ENCODE measurements around the gene CX3CR1. TPM values are rescaled to one million over a fixed set of nuclear protein-coding genes. Genes with fewer than 3 reads are reported as not detected.

The CX3CR1 gene
- total RNA-seq, 4 donors from 2014 or later: 0.35 to 0.57 (median 0.44) TPM; not detected in 1

DNA sequence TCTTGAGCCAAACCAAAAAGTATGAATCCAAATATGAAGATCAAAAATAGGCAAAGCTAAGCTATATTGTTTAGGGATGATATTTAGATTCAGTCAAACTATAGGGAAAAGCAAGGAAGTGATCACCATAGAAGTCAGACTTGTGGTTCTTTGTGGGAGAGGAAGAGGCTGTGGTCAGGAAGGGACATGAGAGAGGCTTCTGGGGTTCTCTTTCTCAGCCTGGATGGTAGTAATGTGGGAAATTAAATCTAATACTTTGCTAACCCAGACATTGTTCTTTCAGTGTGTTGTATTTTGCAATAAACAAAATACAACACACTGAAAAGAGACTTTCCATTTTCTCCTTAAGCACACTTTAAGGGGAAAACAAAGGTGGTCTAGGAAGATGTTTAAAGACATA lies 3.1 kb downstream of the CX3CR1 start:
- Histone ChIP-seq H3K36me3 (no peaks in the 10 kb centered on the region), H3K4me1 (peaks cover 0 to 2% (median 0%) of the 10 kb centered on the region in 3 donors), H3K27ac (no peak overlapping the region), H3K27me3 (no peaks in the 10 kb centered on the region), H3K4me3 (no peak overlapping the region), H3K9me3 (no peaks in the 10 kb centered on the region)
- TF ChIP-seq POLR2A (IDR thresholded peaks at IDR 0.05): no peak
- TF ChIP-seq, protein P1, sequence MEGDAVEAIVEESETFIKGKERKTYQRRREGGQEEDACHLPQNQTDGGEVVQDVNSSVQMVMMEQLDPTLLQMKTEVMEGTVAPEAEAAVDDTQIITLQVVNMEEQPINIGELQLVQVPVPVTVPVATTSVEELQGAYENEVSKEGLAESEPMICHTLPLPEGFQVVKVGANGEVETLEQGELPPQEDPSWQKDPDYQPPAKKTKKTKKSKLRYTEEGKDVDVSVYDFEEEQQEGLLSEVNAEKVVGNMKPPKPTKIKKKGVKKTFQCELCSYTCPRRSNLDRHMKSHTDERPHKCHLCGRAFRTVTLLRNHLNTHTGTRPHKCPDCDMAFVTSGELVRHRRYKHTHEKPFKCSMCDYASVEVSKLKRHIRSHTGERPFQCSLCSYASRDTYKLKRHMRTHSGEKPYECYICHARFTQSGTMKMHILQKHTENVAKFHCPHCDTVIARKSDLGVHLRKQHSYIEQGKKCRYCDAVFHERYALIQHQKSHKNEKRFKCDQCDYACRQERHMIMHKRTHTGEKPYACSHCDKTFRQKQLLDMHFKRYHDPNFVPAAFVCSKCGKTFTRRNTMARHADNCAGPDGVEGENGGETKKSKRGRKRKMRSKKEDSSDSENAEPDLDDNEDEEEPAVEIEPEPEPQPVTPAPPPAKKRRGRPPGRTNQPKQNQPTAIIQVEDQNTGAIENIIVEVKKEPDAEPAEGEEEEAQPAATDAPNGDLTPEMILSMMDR (IDR thresholded peaks at IDR 0.05): no peak
- intact Hi-C loops (cut with DNase I): no loop called here
- no peak for DNase-seq

GRCh38 chr3:39275963-39276593 lies 3.8 kb downstream of the CX3CR1 start:
- TF ChIP-seq POLR2A (IDR thresholded peaks at IDR 0.05): no peak
- TF ChIP-seq, protein P1 (IDR thresholded peaks at IDR 0.05): no peak
- Histone ChIP-seq H3K4me3 (no peak overlapping the region), H3K27ac (no peak overlapping the region), H3K9me3 (no peaks in the 10 kb centered on the region), H3K4me1 (peaks cover 0 to 9% (median 0%) of the 10 kb centered on the region in 3 donors), H3K27me3 (no peaks in the 10 kb centered on the region), H3K36me3 (no peaks in the 10 kb centered on the region)
- DNase-seq: no peak
- 90 to 91% methylated on average over 3 of the region's 3 CpGs for WGBS, 2 donors
- intact Hi-C loops (cut with DNase I): no loop called here

GRCh38 chr3:39275052-39275451 lies 4.8 kb downstream of the CX3CR1 start:
- no peak overlapping the region for H3K27ac ChIP-seq
- H3K9me3 ChIP-seq: no peaks in the 10 kb centered on the region
- H3K4me3 ChIP-seq: no peak overlapping the region
- H3K27me3 ChIP-seq: no peaks in the 10 kb centered on the region
- WGBS, 2 donors: 85 to 87% methylated on average over 3 of the region's 3 CpGs
- no peaks in the 10 kb centered on the region for H3K36me3 ChIP-seq
- intact Hi-C loops (cut with DNase I): no loop called here
- DNase-seq: no peak
- peaks cover 0 to 14% (median 0%) of the 10 kb centered on the region in 3 donors for H3K4me1 ChIP-seq
- no peak for TF ChIP-seq POLR2A (IDR thresholded peaks at IDR 0.05)
- TF ChIP-seq, protein P1 (IDR thresholded peaks at IDR 0.05): no peak

GRCh38 chr3:39273119-39273518 lies 6.7 kb downstream of the CX3CR1 start:
- 85 to 90% methylated on average over 2 to 3 of the region's 3 CpGs for WGBS, 2 donors
- no peaks in the 10 kb centered on the region for H3K9me3 ChIP-seq

DNA sequence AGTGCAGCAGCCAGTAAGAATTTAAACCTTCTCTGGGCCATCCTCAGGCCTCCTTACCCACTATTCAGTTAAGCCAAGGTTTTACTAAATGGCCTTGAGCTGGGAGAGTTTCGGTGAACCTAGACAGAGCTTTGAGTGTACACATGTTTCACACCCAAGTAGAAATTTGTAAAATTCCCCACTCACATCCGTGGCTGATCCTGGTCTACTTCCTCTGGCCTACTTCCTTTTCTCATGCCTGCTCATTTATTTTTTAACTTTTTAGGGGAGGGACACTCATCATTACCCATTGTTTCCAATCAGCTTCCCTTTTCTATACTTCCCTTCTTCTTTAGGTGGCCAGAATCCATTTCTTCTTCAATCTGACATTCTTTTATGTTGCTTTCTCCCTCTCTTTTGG lies 7.6 kb downstream of the CX3CR1 start:
- peaks cover 0 to 14% (median 0%) of the 10 kb centered on the region in 3 donors for H3K4me1 ChIP-seq
- no peaks in the 10 kb centered on the region for H3K36me3 ChIP-seq
- no peaks in the 10 kb centered on the region for H3K27me3 ChIP-seq
- TF ChIP-seq, protein P1 (IDR thresholded peaks at IDR 0.05): no peak
- no peak for TF ChIP-seq POLR2A (IDR thresholded peaks at IDR 0.05)
- no peak overlapping the region for H3K27ac ChIP-seq
- 43 to 61% methylated on average over 2 of the region's 2 CpGs for WGBS, 2 donors
- intact Hi-C loops (cut with DNase I): no loop called here
- H3K4me3 ChIP-seq: no peak overlapping the region
- no peak for DNase-seq
- H3K9me3 ChIP-seq: no peaks in the 10 kb centered on the region

More at GRCh38 chr3:39273119-39273518, 6.7 kb downstream of the CX3CR1 start:
- no peaks in the 10 kb centered on the region for H3K36me3 ChIP-seq
- no peaks in the 10 kb centered on the region for H3K27me3 ChIP-seq
- no peak overlapping the region for H3K27ac ChIP-seq
- intact Hi-C loops (cut with DNase I): no loop called here
- peaks cover 0 to 14% (median 0%) of the 10 kb centered on the region in 3 donors for H3K4me1 ChIP-seq
- no peak overlapping the region for H3K4me3 ChIP-seq
- TF ChIP-seq POLR2A (IDR thresholded peaks at IDR 0.05): no peak
- TF ChIP-seq, protein P1 (IDR thresholded peaks at IDR 0.05): no peak
- DNase-seq: no peak
